ENCODE results near the gene NMUR1.

NMUR1 gene

DNA sequence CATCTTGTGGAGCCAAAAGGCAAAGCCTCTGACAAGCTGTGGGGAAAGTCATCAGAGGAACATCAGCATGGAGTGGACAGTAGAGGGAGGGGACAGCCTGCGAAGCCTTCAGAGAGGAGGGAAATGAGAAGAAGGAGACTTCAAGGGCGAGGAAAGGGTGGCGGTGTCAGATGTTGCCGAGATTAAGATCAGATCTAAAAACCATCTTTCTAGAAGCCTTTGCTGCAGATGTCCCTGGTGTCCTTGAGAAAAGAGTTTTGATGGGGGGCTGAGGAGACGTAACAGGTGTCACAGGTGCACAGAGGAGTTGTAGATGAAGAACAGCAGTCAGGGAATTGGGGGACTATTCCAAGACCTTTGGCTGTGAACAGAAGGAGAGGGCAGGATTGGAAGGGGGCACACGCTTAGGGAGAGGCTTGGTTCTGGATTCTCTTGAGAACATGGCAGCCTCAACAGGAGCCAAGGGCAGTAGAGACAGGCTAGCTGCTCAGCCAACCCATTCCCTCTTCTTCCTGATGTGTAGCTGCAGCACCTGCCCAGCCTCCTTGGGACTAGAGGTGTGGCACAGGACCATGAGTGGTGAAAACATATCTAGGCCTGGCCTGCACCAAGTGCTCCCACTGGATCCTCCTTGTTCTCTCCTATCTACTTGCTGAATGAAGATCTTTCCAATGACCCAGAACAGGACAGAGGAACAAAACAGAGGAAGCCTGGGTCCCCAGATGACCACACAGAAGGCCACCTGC is 43.2 kb downstream of the NMUR1 start:
- no peak for DNase-seq (ENCODE audit: low read depth)

- peak; percentile 24 for DNase-seq (ENCODE audit: low read depth)
Measured at GRCh38 chr2:231483398-231484329, 46.6 kb downstream of the NMUR1 start.

- peak; percentile 70 for DNase-seq (ENCODE audit: low read depth)
Measured at GRCh38 chr2:231482806-231483391, 47.3 kb downstream of the NMUR1 start.

GRCh38 chr2:231480781-231481180 is 49.5 kb downstream of the NMUR1 start:
- DNase-seq (ENCODE audit: low read depth): no peak

GRCh38 chr2:231479455-231479854 is 50.8 kb downstream of the NMUR1 start:
- DNase-seq (ENCODE audit: low read depth): no peak

DNA sequence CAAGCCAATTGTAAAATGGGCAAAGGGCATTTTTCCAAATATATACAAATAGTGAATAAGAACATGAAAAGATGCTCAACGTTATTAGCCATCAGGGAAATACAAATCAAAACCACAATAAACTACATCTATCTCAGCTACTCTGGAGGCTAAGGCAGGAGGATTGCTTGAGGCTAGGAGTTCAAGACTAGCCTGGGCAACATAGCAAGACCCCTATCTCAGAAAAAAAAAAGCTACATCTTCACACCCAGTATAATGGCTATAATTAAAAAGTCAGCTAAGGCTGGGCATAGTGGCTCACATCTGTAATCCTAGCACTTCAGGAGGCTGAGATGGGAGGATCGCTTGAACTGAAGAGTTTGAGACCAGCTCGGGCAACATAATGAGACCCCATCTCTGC is 53.3 kb downstream of the NMUR1 start:
- no peak for DNase-seq (ENCODE audit: low read depth)

- DNase-seq (ENCODE audit: low read depth): no peak
Measured at GRCh38 chr2:231475965-231476364, 54.3 kb downstream of the NMUR1 start.
